HG03175 (cell line): ENCODE measurements around the gene PIGQ.

Source experiments
- ATAC-seq: cut with Tn5 transposase; IDR thresholded peaks from one replicate; pipeline ENCODE4 v1.9.1; 2021; ENCODE audit warnings: mild to moderate bottlenecking, moderate library complexity; ENCODE audit not compliant: unreplicated experiment

The PIGQ gene

DNA sequence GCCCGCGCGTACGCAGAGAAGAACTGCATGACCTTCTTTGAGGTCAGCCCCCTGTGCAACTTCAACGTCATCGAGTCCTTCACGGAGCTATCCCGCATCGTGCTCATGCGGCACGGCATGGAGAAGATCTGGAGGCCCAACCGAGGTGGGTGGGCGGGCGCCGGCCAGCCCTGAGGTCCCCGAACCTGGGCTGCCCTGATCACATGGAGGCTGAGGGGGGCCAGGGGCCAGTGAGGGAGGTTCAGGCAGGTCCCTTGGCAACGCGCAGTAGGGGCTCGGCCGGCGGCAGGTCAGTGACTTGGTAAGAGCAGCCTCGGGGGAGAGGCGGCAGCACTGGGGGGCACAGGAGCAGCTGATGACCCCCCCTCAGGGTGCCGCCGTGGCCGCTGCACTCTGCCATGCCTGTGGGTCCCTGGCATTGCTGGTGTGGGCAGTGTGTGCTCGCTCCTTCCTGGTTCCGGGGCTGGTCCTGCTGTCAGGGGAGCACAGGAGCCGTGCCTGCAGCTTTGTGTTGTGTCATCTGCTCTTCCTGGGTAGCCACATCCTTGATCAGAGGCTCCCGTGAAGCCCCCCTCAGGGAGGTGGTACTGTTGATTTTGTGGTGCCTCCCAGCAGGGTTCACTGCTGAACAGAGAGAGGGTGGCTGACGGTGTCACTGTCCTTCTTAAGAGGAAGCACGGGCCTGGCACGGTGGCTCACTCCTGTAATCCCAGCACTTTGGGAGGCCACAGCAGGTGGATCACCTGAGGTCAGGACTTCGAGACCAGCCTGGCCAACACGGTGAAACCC, 56.4 kb downstream of the PIGQ start:
- no peak for ATAC-seq

DNA sequence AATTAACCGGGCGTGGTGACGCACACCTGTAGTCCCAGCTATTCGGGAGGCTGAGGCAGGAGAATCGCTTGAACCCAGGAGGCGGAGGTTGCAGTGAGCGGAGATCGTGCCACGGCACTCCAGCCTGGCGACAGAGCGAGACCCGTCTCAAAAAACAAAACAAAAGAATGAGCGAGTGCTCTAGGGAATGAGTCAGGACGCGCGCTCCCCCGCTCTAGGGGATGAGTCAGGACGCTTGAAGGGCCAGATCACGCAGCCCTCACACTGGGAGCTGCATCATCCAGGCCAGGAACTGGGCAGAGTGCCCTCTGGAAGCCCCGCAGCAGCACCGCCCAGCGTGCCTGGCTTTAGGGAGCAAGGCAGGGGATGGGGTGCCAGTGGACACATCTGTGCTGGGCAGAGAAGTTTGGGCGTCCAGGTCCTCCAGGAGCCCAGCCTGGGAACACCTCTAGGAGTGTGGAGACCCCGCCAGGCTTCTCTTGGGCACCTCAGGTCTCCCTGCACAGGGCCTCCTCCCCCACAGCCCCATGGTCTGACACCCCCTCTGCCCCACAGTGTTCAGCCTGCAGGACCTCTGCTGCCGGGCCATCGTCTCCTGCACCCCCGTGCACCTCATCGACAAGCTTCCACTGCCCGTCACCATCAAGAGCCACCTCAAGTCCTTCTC, 57.2 kb downstream of the PIGQ start:
- no peak for ATAC-seq

DNA sequence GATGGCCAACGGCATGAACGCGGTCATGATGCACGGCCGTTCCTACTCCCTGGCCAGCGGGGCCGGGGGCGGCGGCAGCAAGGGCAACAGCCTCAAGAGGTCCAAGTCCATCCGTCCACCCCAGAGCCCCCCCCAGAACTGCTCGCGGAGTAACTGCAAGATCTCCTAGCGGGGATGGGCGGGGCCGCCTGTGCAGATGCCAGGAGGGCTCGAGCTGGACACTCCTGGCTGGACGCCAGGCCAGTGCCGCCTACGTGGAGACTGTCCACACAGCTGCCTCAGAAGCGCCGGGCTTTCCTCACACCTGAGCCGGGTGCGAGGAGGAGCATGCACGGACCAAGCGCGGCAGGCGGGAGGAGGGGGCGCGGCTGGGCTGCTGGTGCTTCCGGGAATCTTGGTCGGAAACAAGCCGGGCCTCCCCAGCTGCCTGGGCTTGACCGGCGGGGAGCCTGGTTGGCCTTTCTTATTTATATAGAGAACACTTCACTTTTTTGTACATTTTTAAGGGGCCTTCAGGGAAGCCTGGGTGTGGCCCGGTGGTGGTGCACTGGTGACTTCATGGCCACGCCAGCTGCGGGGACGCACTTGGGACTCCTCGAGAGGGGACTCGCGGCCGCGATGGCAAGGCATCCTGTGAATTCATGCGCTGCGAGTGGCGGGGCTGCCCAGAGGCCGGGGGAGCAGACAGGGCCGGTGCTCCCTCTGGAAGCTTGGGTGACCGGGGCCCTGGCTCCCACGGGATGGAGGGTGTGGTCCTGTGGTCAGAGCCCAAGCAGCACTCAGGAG, 57.9 kb downstream of the PIGQ start:
- no peak for ATAC-seq

DNA sequence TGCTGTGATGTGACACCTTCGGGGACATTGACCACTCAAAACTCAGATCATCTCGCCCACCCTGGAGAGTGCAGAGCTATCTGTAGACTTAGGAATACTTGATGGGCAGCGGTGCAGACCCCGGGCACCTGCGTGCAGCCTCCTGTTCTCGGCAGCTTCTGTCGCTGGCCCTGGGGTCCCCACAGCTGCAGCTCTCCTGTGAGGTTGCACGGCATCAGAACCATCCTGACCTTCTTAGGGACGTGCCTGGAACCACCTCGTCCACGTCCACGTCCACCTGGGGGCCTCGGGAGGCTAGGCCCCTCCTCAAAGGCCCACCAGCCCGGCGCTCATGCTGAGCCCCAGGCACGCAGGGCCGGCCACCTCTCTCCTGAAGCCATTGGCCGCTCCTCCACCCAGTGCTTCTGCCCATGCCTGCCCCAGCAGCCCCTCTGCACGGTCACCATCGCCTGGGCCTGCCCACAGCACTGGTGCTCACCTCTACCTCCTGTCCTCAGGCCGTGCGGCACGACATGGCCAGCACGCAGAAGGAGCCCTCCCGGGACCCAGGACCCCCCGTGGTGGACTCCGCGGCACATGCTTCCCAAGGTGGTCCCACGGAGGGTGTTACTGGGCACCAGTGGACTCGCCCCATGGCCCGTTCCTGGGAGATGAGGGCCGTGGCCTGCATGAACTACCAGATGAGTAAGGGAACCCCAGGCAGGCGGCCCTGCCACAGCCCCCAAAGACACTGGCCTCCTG, 58.7 kb downstream of the PIGQ start:
- ATAC-seq, result no peak

DNA sequence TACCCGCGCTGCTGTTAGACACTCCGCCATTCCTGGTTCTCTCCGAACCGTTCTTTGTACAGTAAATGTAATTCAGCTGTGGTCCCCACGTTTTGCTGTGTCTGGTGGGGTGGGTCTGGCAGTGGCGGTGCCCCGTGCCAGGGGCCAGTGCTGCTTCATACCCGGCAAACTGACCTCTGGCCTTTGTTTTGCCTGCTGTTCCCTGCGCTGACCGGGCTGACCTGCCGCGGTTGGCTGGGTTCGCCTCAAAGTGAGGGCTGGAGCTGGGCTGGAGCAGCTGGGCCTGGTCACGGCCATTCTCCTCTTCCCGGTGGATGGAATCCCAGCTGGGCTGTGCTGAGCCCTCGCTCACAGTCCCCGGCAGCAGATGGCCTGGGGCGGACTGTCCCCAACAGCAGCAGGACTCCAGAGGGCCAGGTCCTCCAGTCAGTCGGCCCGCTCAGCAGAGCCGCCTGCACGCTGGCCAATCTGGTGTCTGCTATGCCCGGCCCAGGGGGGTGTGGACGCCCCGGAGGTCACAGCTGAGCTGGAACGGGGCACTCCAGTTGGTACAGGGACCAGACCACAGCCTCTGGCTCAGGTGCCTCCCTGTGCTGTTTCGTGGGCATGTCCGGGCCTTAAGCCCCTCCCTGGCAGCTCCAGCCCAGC, 59.5 kb downstream of the PIGQ start:
- ATAC-seq, result no peak

DNA sequence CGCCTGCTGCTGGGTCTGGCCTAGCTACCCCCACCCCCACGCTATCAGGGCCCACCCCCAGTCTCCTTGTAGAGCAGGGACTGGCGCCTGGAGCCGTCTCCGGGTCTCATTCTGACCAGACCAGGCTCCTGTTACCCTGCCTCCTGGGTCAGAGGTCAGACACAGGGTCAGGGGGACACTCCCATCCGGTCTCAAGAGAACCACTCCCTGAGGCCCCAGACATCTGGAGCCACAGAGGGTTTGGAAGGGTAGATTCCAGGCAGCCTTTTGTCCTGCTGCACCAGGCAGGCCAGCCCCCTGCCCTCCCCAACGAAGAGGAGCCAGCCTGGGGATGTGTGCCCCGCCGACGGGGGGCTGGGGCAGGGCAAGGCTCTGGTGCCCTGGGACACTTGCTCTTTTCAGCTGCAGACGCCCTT, 60.1 kb downstream of the PIGQ start:
- no peak for ATAC-seq

DNA sequence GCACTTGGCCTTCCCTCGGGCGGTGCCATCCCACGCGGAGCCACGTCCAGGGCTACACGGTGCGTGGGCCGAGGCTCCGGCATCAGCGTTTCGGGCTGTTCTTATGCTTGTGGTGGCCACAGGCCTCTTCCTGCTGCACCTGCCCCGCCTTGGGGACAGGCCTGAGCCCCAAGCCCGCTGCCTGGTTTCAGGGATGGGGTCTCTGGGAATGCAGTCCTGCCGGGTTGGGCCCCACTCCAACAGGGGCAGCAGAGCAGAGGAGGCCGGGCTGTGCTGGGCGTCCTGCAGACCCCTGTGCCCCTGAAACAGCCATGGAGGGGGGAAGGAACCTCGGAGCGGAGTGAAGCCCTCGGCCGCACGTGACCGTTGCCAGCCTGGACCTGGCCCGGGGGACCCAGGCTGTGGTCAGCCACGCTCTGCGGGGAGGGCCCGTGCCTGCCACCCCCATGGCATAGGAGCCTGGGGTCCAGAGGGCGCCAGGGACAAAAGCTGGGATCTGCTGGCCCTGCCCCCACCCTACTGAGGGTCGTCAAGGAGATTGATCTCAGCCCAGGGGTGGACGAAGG, 60.6 kb downstream of the PIGQ start:
- no peak for ATAC-seq

DNA sequence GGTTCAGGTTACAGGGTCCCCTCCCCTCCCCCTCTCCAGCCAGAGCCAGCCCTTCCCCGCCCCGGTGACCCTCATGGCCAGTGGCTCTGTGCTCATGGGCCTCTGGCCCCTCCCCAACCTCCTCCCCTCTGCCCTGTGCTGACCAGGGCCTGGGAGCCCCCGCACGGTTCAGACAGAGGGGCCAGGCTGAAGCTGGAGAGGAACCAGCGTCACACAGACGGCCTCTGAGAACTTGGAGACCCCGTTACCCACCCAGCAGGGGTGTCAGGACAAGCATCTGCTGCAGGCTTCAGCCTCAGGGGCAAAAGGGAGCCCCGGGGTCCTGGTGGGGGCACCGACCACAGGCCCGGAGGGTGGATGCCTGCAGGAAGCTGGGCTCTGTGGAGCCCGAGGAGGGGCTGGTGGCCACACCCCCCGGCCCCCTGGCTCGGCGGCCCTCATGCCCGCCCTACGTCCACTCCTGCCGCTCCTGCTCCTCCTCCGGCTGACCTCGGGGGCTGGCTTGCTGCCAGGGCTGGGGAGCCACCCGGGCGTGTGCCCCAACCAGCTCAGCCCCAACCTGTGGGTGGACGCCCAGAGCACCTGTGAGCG, 61.1 kb downstream of the PIGQ start, which contains the start of gene WFIKKN1:
TSS of gene WFIKKN1 (plus strand) at position 171 of the 591 bp plus-strand sequence. CDS start at position 440, 269 bp downstream.
- no peak for ATAC-seq

DNA sequence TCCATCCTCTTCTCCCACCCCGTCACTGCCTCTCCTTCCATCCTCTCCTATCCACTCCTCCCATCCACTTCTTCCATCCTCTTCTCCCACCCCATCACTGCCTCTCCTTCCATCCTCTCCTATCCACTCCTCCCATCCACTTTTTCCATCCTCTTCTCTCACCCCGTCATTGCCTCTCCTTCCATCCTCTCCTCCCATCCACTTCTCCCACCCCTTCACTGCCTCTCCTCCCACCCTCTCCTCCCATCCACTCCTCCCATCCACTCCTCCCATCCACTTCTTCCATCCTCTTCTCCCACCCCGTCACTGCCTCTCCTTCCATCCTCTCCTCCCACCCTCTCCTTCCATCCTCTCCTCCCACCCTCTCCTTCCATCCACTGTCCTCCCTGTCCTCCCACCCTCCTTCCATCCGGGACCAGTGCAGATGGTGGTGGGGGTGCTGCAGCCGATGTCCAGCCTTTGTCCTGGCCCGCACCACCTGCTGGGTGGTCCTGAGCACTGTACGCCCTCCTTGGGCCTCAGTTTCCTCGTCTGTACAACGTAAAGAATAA, 62.1 kb downstream of the PIGQ start:
- ATAC-seq, result no peak

DNA sequence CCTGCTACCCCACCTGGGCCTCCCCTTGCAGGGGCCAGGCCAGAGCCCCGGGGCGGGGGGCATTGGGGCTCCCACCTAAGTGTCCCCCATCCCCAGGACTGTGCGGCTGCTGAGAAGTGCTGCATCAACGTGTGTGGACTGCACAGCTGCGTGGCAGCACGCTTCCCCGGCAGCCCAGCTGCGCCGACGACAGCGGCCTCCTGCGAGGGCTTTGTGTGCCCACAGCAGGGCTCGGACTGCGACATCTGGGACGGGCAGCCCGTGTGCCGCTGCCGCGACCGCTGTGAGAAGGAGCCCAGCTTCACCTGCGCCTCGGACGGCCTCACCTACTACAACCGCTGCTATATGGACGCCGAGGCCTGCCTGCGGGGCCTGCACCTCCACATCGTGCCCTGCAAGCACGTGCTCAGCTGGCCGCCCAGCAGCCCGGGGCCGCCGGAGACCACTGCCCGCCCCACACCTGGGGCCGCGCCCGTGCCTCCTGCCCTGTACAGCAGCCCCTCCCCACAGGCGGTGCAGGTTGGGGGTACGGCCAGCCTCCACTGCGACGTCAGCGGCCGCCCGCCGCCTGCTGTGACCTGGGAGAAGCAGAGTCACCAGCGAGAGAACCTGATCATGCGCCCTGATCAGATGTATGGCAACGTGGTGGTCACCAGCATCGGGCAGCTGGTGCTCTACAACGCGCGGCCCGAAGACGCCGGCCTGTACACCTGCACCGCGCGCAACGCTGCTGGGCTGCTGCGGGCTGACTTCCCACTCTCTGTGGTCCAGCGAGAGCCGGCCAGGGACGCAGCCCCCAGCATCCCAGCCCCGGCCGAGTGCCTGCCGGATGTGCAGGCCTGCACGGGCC, 62.9 kb downstream of the PIGQ start:
- ATAC-seq, result no peak

DNA sequence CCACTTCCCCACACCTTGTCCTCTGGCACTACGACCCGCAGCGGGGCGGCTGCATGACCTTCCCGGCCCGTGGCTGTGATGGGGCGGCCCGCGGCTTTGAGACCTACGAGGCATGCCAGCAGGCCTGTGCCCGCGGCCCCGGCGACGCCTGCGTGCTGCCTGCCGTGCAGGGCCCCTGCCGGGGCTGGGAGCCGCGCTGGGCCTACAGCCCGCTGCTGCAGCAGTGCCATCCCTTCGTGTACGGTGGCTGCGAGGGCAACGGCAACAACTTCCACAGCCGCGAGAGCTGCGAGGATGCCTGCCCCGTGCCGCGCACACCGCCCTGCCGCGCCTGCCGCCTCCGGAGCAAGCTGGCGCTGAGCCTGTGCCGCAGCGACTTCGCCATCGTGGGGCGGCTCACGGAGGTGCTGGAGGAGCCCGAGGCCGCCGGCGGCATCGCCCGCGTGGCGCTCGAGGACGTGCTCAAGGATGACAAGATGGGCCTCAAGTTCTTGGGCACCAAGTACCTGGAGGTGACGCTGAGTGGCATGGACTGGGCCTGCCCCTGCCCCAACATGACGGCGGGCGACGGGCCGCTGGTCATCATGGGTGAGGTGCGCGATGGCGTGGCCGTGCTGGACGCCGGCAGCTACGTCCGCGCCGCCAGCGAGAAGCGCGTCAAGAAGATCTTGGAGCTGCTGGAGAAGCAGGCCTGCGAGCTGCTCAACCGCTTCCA, 63.7 kb downstream of the PIGQ start:
- ATAC-seq, result no peak
